Thyroid gland (tissue), 4 donors: ENCODE data around the gene PTPRN2.

ENCODE experiments used
- CTCF ChIP-seq, 6 experiments: fragments of 200-600 bp in 3 of 6; fragments of 450-650 bp in 3 of 6; sonication (generic) in 3 of 6; IDR thresholded peaks; one replicate each; pipeline ENCODE4 v1.5.1; 2016 to 2019; ENCODE audit warnings: antibody characterized with exemption in 6 of 6, mild to moderate bottlenecking in 2 of 6, inconsistent platforms in 1 of 6, moderate library complexity in 1 of 6
- POLR2A ChIP-seq, 2 donors: fragments of 450-650 bp; IDR thresholded peaks; one replicate each; pipeline ENCODE4 v1.6.1; 2017; ENCODE audit warnings: antibody characterized with exemption in 2 of 2, mild to moderate bottlenecking in 2 of 2, moderate library complexity in 1 of 2

- TF ChIP-seq CTCF (IDR thresholded peaks at IDR 0.05) = no peak
- no peak for TF ChIP-seq POLR2A (IDR thresholded peaks at IDR 0.05)
These were observed 466.9 kb downstream of the PTPRN2 start for GRCh38 chr7:158120716-158121115.
